ENCODE measurements around the gene JUN.

Gene JUN

DNA sequence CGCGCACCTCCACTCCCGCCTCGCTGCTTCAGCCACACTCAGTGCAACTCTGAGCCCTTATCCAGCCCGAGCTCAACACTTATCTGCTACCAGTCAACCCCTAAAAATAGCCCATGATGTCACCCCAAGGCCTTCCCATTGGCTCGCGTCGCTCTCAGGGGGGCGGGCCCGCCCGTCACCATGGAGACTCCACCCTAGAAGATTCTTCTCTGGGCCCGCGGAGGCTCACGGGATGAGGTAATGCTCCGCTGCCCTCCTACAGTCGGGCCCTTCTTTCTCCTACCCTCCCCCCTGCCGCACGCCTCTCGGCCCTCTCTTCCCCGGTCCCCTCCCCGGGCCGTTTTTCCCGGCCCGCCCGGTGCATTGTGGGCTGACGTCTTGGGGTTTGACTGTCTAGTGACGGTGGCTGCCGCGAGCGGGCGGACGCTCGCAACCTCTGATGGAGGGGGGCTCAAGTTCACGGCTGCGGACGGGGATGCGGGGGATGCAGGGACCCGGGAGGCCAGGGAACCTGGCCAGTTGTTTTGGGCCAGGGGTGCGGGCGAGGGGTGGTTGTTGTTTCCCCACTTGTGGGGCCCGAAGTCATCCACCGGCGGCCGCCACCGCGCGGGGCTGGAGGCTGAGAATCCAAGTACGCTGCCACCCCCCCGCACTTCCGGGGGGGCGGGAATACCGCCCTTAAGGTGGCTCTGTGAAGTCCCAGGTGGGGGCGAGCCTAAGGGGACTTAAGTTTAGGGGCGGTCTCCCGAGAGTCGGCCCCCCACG lies at the start of gene JUN:
Gene JUN, minus strand, starts transcription at position 55 of the 765 bp plus-strand sequence. CDS start 977 bp downstream, outside the sequence.
- DNase-seq = peak; percentile 98 to 99

GRCh38 chr1:58833166-58833565 lies 49.3 kb upstream of the JUN start:
- DNase-seq = no peak

DNA sequence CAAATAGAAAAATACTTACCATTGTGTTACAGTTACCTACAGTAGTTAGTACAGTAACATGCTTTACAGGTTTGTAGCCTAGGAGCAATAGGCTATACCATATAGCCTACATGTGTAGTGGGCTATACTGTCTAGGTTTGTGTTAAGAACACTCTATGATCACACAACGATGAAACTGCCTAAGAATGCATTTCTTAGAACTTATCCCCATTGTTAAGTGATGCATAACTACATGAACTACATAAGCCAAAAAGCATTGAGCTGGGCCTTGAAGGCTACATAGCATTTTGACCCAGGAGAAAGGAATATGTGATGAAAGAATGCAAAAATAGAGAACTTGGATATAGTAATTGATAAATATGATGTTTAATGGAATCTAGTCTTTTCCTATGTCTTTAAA lies 46.4 kb upstream of the JUN start:
- no peak for DNase-seq

DNA sequence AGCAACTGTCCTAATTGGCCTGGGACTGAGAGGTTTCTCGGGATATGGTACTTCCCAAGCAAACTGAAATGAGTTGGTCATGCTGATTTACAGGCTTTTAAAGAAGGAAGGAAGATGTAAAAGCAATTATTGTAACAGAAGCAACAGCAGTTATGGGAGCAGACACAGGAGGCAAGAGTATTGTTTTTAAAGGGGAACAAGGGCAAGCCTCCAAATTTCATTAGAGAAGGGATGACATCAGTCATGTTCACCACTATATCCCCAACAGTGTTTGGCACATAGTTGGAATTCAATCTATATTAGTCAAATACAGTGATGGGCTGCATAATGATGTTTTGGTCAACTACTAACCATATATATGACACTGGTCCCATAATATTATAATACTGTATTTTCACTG lies 46.0 kb upstream of the JUN start:
- no peak for DNase-seq

DNA sequence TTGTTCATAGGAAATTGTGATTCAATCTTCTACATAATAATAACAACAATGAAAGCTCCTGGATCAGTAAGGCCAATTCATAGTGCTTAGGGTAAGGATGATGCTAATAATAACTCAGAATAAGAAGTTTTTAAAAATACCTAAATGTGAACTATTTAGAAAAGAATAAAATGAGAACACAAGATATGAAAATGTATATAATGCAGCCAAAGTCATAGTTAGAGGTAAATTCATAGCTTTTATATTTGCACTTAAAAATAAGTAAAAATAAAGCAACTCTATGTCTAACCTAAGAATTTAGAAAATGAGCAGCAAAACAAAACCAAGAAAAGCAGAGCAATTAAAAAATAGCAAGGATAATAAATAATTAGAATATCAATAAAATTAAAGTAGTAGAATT lies 43.5 kb upstream of the JUN start:
- no peak for DNase-seq

DNA sequence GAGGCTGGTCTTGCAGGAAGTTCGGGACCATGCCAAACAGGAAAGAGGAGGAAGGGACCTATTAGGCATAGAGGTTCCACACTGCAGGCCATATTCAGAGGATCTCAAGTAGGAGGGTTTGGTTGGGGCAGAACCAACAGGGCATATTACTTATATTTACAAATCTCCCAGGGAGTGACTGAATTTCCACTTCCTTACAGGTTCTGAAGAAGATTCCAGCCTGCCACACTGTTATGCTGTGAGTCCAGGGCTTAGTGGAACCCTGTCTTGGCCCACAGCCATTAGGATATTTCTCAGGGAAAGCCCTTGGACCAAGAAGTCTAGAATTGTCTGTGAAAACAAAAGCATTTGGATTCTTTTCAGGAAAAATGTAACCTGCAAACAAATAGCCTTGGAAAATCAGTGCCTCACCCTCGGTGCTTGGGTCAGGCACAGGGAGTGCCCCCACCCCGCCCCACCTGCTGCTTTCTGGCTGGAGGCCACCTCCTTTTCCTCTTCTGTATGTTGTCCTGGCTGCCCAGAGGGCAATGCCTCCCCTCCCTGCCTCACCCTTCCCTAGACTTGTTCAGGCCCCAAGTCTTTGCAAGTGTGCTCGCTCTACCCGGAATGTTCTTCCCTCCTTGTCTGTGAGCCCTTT lies 41.0 kb upstream of the JUN start:
- no peak for DNase-seq

GRCh38 chr1:58823481-58824010 lies 39.7 kb upstream of the JUN start:
- DNase-seq = no peak

DNA sequence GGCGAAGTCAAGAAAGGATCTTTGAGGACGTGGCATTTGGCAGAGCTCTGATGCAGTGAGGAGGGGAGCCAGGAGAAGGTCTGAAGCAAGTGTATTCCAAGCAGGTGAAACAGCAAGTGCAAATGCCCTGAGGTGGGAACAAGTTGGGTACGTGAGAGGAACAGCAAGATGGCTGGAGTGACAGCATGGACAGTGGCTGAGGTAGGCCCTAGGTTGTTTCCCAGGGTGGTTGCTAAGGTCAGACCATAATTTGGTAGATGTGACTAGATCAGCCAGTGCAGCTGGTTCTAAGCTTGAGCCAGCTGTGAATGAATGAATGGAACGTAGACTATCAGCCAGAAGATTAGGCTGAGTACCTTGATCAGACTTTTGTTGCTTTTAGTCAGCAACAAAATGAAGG lies 37.5 kb upstream of the JUN start:
- DNase-seq = no peak

DNA sequence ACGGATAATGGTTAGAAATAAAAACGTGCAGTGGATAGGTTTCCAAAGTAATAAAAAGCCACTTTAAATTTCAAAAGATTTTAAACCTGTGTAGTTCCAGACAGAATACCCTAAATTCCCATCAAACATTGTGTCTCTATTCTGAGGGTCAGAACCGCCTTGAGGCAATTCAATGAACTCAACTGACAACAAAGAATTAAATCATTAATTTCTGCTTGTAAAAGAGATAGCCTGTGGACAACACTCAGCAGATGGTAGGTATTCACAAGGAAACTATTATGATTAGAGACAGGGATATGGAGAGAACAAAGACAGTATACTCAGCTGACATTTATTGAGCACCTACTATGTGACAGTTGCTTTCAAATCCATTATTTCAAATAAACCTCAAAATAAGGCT lies 35.1 kb upstream of the JUN start:
- no peak for DNase-seq

DNA sequence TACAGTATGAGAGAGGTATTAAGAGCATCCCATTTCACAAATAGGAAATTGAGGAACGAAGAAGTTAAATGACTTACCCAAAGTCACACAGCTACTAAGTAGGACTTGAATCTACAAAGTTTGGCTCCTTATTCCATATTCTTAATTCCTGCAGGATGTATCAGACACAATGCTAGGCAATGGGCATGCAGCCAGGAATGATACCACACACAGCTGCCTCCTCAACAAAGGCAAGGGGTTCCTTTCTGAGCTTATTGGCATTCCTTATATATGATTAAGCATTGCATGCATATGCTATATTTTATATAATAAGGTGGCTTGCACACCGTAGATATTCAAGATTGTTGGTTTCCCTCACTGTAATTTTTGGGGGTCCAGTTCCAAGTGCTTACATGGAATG lies 34.2 kb upstream of the JUN start:
- peak in 1 of 2 experiments; percentile 7 for DNase-seq

DNA sequence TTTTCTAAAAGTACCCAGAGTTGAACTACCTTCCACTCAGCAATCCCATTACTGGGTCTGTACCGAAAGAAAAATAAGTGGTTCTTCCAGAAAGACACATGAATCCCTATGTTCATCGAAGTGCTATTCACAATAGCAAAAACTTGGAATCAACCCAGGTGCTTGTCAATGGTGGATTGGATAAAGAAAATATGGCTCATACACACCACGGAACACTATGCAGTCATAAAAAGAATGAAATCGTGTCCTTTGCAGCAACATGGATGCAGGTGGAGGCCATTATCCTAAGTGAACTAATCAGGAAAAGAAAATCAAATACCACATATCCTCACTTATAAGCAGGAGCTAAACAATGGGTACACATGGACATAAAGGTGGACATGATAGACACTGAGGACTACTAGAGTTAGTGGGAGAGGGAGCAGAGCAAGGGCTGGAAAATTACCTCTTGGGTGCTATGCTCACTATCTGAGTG lies 32.9 kb upstream of the JUN start:
- no peak for DNase-seq

DNA sequence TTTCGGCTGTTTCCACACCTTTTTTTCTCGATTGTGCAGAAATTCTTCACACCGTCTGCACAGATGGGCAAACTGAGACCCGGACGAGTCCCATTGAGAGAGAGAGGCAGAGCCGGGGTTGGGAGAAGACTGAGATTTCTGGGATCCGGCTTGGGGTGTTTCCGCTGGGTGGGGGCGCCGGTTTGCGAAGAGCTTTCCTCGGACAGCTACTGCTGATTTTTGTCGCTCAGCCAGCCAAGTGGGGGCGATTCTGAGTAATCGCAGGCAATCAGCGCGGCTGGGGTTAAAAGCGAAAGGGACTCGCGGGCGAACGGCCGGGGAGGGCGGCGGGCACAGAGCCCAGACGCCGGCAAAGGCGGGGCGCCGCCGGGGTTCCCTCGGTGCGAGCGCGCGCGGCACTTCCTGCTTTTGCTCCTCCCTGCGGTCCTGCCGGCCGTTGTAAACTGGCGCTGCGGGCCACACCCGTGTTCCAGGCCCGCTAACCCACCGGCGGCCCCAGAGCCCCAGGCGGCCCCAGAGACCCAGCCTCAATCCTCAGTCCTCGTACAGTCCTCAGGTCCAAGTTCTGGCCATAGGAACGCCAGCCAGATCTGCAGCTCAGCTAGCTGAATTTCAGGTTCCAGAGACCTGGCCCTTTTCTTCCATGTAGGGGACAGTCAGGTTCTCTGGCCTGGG lies 32.4 kb upstream of the JUN start:
- peak; percentile 64 to 80 for DNase-seq

GRCh38 chr1:58815686-58816071 lies 31.8 kb upstream of the JUN start:
- peak in 1 of 2 experiments; percentile 9 for DNase-seq

DNA sequence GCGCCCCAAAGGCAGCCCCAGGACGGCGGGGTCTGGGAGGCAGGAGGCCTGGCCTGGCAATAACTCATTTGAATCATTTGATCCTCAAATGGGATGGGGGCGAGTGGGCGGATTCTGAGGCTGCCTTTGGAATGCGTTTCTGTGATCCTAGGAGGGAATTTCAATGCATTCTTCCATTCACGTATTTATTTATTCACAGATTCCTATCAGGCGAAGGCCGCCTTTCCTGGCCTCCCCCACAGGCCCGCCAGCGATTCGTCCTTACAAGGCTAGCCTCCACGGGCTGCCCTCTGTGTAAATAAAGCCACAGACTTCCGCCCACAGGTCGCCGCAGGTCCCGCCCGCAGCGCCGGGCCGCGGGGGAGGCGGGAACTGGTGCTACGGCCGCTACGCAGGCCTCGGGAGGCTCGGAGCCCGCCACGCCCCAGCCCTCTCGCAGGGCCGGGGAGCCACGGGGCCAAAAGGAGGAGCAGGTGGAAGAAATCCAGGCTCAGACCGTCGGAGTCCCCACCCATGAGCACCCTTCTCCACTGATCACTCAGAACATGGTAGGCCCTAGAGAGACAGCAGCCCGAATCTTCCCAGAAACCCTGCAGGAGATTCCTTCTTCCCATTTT lies 31.3 kb upstream of the JUN start:
- DNase-seq = peak; percentile 16 to 62

DNA sequence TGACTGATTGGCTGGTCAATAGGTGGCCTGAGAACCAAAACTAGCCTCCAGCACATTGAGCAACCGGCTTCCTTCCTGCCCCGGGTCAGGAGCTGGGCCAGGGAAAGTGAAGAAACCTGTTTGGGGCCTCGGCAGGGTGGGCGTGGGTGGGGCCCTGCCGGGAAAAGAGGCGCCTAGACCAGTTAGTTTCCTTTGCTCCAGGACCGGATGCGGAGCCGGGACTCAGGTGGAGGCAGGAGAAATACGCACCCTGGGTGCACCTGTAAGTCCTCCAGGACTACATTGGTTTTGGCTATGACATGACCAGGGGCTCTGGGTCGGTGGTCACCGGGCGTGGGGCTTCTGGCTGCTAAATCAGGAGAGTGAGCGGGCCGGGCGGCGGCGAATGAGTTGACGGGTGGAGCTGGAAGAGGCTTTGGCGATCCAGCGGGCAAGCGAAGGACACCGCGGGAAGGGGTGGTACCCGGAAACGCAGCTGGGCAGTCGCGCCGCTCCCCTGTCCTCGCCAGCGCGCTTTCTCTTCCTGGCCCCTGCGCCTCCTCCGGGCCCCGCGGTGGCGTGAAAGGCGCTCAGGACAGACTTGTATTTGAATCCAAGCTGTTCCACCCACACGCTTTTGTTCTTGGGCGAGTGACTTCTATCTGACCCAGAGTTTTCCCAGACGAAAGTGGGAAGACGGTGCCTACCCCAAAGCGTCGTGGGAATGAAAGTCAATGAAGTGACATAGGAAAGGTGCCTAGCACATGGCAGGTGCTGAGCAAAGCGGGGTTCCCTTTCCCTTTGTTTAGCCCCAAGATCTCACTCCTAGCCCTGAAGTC lies 30.6 kb upstream of the JUN start:
- DNase-seq = no peak

DNA sequence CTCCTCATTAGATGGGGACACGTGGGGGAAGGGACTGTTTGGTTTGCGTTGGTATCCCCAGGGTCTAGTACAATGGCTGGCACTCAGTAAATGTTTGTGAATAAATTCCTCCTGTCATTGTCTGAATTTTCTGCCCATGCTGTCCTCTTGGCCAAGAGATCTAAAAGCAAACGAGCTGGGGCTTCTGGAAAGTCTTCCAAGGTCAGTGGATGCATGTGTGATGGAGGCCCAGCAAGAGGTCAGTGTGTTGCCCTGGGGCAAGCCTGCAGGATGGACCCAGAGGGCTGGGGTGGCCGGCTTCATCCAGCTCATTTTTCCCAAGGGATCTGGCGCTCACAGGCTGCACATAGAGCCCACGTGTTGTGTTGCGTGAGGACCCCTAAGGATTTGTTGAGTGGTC lies 30.0 kb upstream of the JUN start:
- DNase-seq = no peak

DNA sequence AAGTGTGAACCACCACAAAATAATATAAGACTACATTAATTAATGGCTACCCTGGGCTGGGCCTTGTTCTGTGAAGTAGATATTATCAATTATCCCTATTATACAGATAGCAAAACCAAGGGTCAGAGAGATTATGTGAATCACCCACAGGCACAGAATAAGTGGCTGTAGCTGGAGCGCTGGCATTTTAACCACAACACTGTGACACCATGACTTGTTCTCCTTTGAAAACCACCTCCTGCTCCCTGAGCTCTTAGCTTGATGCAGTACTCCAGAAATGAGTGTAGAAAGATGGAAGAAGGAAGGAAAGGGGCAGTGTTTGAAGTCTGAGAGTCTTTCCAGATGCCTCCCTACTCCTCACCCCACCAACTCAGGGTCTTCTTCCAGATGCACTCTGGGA lies 29.5 kb upstream of the JUN start:
- DNase-seq = no peak

GRCh38 chr1:58812926-58813325 lies 29.1 kb upstream of the JUN start:
- DNase-seq = no peak

DNA sequence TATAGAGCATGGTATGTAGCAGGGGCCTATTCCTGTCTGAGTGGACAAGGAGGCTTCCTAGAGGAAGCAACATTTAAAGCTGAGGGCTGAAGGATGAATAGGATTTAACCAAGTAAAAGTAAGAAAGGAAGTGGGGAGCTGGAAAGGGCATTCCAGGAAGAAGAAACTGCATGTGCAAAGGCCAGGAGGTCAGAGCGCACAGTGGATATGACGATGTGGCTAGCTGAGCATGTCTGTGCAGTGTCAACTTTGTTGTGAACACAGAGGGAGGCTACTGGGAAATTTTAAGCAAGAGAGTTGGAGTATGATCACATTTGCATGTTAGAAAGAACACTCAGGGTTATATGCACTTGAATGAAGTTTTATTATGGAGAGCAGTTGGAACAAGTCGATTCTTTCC lies 28.6 kb upstream of the JUN start:
- DNase-seq = no peak

DNA sequence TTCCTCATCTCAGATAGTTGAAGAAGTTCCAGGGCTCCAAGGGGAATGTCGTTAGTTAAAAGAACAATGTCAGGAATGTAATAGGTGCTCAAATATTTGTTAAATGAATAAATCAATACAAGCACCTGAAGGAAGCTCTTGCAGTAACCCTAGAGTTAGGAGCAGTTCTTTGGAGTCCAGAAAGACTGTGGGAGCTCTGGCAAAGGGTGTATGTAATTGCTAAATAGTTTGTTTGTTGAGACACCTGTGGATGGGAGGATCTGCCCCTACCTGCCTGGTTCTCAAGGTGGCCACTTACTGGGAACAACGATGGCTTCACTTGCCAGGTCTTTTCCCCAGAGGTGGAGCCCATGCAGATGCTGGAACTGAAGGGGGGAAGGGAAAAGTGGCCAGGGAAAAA lies 27.5 kb upstream of the JUN start:
- no peak for DNase-seq

- DNase-seq = no peak
These were observed 25.6 kb upstream of the JUN start for GRCh38 chr1:58809325-58810010.

DNA sequence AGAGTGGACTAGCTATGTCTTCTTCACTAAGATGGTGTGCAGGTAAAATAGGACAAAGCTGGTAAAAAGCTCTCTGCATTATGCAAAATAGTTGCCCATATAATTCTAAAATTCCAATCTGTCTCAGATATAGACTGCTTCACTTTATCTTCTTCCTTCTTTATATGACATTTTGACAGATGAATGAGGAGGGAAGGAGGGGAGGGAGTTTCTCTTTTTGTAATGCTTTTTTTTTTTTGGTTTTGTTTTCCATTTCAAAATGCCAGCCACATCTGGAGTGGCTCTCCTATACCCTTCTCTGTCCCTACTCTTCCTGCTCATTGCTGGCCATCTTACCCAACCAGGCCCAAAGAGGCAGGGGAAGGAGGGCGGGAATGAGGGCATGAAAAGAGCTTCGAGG lies 24.2 kb upstream of the JUN start:
- DNase-seq = no peak

Measured in SHP77 (cell line).